Heart left ventricle (tissue), 13 donors: Measurements from ENCODE around the gene CETN3.

ENCODE experiments used
- POLR2A ChIP-seq, 2 donors: fragments of 450-650 bp; IDR thresholded peaks; one replicate each; pipeline ENCODE4 v1.6.1; 2017; ENCODE audit warnings: antibody characterized with exemption in 2 of 2, mild to moderate bottlenecking in 2 of 2, moderate library complexity in 2 of 2
- TF ChIP-seq, protein P1 (sequence below), 12 donors: fragments of 200-600 bp; sonication (generic) in 4 of 12; IDR thresholded peaks; one replicate each; pipeline versions ENCODE4 v1.5.0 to v1.8.0; 2018 to 2022; ENCODE audit warnings: antibody characterized with exemption in 12 of 12, mild to moderate bottlenecking in 5 of 12
- donor health status: ischemic (EF 13 %, LVEDD 7.1; RV severe dilation, severe dysfunction).
- donor health status: DM: no; HTN: yes; CAD: no.
- donor health status: DM: no; HTN: no; CAD: no.
- donor health status: ischemic (EF 25% LVEDD 6.9; RV normal size, moderate dysfunction).
- donor health status: ischemic (EF 25% LVEDD 5.7; RV mildly dilated, moderate dysfunction).
- donor health status: ischemic (EF 35%, LVEDD 5.7; RV mildly dilated, moderate dysfunction).
- donor health status: nonischemic (EF 11% LVEDD 7.7; RV severe dilation, severe dysfunction).
- donor health status: DM: yes; HTN: yes; CAD: no.
- donor health status: PGD.
- donor health status: ischemic (EF 29% LVEDD 5.4; RV normal size, mild dysfunction).
- donor health status: nonischemic (EF 23%, LVEDD 6.1; RV moderate dilation, normal function).

GRCh38 chr5:90406466-90406865 lies 3.1 kb downstream of the CETN3 start:
- TF ChIP-seq, protein P1, sequence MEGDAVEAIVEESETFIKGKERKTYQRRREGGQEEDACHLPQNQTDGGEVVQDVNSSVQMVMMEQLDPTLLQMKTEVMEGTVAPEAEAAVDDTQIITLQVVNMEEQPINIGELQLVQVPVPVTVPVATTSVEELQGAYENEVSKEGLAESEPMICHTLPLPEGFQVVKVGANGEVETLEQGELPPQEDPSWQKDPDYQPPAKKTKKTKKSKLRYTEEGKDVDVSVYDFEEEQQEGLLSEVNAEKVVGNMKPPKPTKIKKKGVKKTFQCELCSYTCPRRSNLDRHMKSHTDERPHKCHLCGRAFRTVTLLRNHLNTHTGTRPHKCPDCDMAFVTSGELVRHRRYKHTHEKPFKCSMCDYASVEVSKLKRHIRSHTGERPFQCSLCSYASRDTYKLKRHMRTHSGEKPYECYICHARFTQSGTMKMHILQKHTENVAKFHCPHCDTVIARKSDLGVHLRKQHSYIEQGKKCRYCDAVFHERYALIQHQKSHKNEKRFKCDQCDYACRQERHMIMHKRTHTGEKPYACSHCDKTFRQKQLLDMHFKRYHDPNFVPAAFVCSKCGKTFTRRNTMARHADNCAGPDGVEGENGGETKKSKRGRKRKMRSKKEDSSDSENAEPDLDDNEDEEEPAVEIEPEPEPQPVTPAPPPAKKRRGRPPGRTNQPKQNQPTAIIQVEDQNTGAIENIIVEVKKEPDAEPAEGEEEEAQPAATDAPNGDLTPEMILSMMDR (IDR thresholded peaks at IDR 0.05) = no peak
- no peak for TF ChIP-seq POLR2A (IDR thresholded peaks at IDR 0.05)
